Thoracic aorta (tissue), 2 donors: ENCODE results near the gene UMPS. TPM values are rescaled to one million over a fixed set of nuclear protein-coding genes. Genes with fewer than 3 reads are reported as not detected.
A peak's percentile ranks its signal among the peaks of the same experiment; 100 is the strongest.

Source experiments
- ATAC-seq: fragments of 150-250 bp; one replicate; pipeline ENCODE4 v1.8.0; 2017; ENCODE audit warnings: low read depth; ENCODE audit not compliant: insufficient number of reproducible peaks, low FRiP score
- DNase-seq: peaks from one replicate; pipeline ENCODE4 v3.0.0-alpha.2; 2020; ENCODE audit warnings: low spot score
- H3K27ac ChIP-seq, 2 donors: fragments of 200-600 bp; sonication (generic); 1 replicate in 1 of 2; 2 replicates in 1 of 2; pipeline ENCODE4 v1.5.1; 2016; ENCODE audit warnings: mild to moderate bottlenecking in 2 of 2, moderate library complexity in 2 of 2
- H3K27me3 ChIP-seq: fragments of 200-600 bp; sonication (generic); replicated peaks from 2 replicates; pipeline ENCODE4 v1.6.0; 2016; ENCODE audit warnings: mild to moderate bottlenecking; ENCODE audit not compliant: insufficient read depth
- H3K36me3 ChIP-seq: fragments of 200-600 bp; sonication (generic); one replicate; pipeline ENCODE4 v1.5.1; 2016
- H3K4me1 ChIP-seq, 2 donors: fragments of 200-600 bp; sonication (generic); 1 replicate in 1 of 2; 2 replicates in 1 of 2; pipeline versions ENCODE4 v1.5.1 to v1.6.0; 2016; ENCODE audit warnings: low read depth in 2 of 2, mild to moderate bottlenecking in 1 of 2; ENCODE audit not compliant: control insufficient read depth in 1 of 2
- H3K4me3 ChIP-seq: fragments of 200-600 bp; sonication (generic); 2 replicates; pipeline ENCODE4 v1.5.1; 2016; ENCODE audit warnings: mild to moderate bottlenecking
- H3K9me3 ChIP-seq: fragments of 200-600 bp; sonication (generic); 2 replicates; pipeline ENCODE4 v1.5.1; 2016
- CTCF ChIP-seq: fragments of 200-600 bp; sonication (generic); IDR thresholded peaks from one replicate; pipeline ENCODE4 v1.5.1; 2019; ENCODE audit warnings: antibody characterized with exemption
- total RNA-seq, 2 donors: library from RNA; depleted of rRNA; stranded (reverse); fragments of >200 nt; gene quantifications; one replicate each; pipeline versions ENCODE4 v1.1.0 to v1.2.3, GENCODE V29; 2016

UMPS gene
- total RNA-seq, 2 donors from 2014 or later = 20.8 to 29.6 TPM

- H3K9me3 ChIP-seq = no peaks in the 10 kb centered on the region
- H3K36me3 ChIP-seq = peaks cover 23% of the 10 kb centered on the region
- no peaks in the 10 kb centered on the region for H3K27me3 ChIP-seq
- no peak for TF ChIP-seq CTCF
- H3K27ac ChIP-seq = peak overlapping the region; percentile 75 to 81
- ATAC-seq = no peak
- peaks cover 32 to 73% of the 10 kb centered on the region in 2 donors for H3K4me1 ChIP-seq
- no peak for DNase-seq
- H3K4me3 ChIP-seq = peak overlapping the region; percentile 28
Measured at GRCh38 chr3:124791142-124791541, 60.9 kb downstream of the UMPS start.

- Histone ChIP-seq H3K4me3 (peak overlapping the region; percentile 28), H3K27ac (peak overlapping the region; percentile 75 to 81), H3K36me3 (peaks cover 29% of the 10 kb centered on the region), H3K9me3 (no peaks in the 10 kb centered on the region), H3K4me1 (peaks cover 27 to 68% of the 10 kb centered on the region in 2 donors), H3K27me3 (no peaks in the 10 kb centered on the region)
- no peak for TF ChIP-seq CTCF
- ATAC-seq = peak; percentile 68
- no peak for DNase-seq
Measured at GRCh38 chr3:124791639-124792151, 61.4 kb downstream of the UMPS start.

GRCh38 chr3:124792341-124793040, 62.2 kb downstream of the UMPS start:
- no peak for DNase-seq
- Histone ChIP-seq H3K4me3 (no peak overlapping the region), H3K27me3 (no peaks in the 10 kb centered on the region), H3K9me3 (no peaks in the 10 kb centered on the region), H3K36me3 (peaks cover 35% of the 10 kb centered on the region), H3K27ac (peak overlapping the region; percentile 75 to 81), H3K4me1 (peaks cover 21 to 60% of the 10 kb centered on the region in 2 donors)
- ATAC-seq = no peak
- TF ChIP-seq CTCF = no peak

GRCh38 chr3:124793054-124793739, 62.9 kb downstream of the UMPS start:
- DNase-seq (no peak), ATAC-seq (no peak)
- H3K27me3 ChIP-seq = no peaks in the 10 kb centered on the region
- peak overlapping the region; percentile 75 to 81 for H3K27ac ChIP-seq
- H3K4me1 ChIP-seq = peaks cover 21 to 53% of the 10 kb centered on the region in 2 donors
- H3K36me3 ChIP-seq = peaks cover 36% of the 10 kb centered on the region
- H3K9me3 ChIP-seq = no peaks in the 10 kb centered on the region
- no peak for TF ChIP-seq CTCF
- no peak overlapping the region for H3K4me3 ChIP-seq

GRCh38 chr3:124796477-124796876, 66.2 kb downstream of the UMPS start:
- ATAC-seq = no peak
- H3K9me3 ChIP-seq = no peaks in the 10 kb centered on the region
- peaks cover 23 to 51% of the 10 kb centered on the region in 2 donors for H3K4me1 ChIP-seq
- no peak for TF ChIP-seq CTCF
- DNase-seq = no peak
- peaks cover 36% of the 10 kb centered on the region for H3K36me3 ChIP-seq
- no peak overlapping the region for H3K27ac ChIP-seq
- no peak overlapping the region for H3K4me3 ChIP-seq
- H3K27me3 ChIP-seq = no peaks in the 10 kb centered on the region
